ENCODE results near the gene ATP6V0D1.

DNA sequence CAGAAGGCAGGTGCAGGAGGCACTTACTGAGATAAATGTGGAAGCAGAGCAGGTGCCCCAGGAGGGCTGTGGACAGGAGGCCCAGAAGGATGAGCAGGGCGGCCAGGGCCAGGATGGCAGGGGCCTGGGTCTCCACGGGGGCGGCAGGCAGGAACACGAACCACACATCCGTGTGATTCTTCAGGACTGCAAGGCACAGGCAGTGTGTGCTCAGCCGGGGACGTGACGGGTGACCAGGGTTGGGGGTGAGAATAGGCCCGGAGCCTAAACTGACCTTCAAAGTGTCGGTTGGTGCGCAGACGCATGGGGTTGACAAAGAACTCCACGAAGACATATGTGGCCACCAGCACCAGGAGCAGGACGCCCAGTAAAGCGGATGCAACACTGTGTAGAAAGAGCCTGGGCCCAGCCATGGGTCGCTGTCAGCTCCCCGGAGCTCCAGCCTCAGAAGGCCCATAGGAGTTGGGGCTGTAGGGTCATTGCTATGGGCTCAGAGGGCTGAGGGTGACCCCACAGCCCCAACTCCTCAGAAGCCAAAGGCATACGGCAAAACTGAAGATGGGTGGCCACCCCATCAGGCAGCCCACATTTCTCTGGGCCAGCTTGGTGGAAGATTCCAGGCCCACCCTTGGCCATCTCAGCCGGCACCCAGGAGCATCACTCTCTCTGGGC lies 82.3 kb downstream of the ATP6V0D1 start:
- TF ChIP-seq, protein P1, sequence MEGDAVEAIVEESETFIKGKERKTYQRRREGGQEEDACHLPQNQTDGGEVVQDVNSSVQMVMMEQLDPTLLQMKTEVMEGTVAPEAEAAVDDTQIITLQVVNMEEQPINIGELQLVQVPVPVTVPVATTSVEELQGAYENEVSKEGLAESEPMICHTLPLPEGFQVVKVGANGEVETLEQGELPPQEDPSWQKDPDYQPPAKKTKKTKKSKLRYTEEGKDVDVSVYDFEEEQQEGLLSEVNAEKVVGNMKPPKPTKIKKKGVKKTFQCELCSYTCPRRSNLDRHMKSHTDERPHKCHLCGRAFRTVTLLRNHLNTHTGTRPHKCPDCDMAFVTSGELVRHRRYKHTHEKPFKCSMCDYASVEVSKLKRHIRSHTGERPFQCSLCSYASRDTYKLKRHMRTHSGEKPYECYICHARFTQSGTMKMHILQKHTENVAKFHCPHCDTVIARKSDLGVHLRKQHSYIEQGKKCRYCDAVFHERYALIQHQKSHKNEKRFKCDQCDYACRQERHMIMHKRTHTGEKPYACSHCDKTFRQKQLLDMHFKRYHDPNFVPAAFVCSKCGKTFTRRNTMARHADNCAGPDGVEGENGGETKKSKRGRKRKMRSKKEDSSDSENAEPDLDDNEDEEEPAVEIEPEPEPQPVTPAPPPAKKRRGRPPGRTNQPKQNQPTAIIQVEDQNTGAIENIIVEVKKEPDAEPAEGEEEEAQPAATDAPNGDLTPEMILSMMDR (IDR thresholded peaks at IDR 0.05), result no peak
- TF ChIP-seq EZH2 (IDR thresholded peaks at IDR 0.05; ENCODE audit: borderline replicate concordance, insufficient read depth, low read depth, low read length, poor library complexity, severe bottlenecking), result no peak
